ENCODE results near the gene NEUROD4.

Gene NEUROD4

GRCh38 chr12:55063291-55063690 lies 43.5 kb downstream of the NEUROD4 start:
- Histone ChIP-seq H3K9me3 (ENCODE audit: insufficient read depth, low read length) (no peaks in the 10 kb centered on the region), H3K4me3 (ENCODE audit: low read length) (no peak overlapping the region), H4K20me1 (ENCODE audit: insufficient read depth, low read length) (no peaks in the 10 kb centered on the region), H3K27me3 (ENCODE audit: low read depth, low read length) (0 out of 2 replicates have a peak, but pooled peaks cover 4% of the 10 kb centered on the region), H3K9ac (ENCODE audit: low read length) (no peak overlapping the region), H3K4me2 (ENCODE audit: low read length) (no peak overlapping the region), H3K4me1 (ENCODE audit: low read length) (peaks cover 22% of the 10 kb centered on the region), H3K36me3 (replicated peaks; ENCODE audit: low read depth, low read length) (no peaks in the 10 kb centered on the region), H2AFZ (ENCODE audit: low read depth, low read length) (no peak overlapping the region), H3K27ac (ENCODE audit: low read length) (no peak overlapping the region), H3K79me2 (ENCODE audit: low read length) (no peaks in the 10 kb centered on the region)
- TF ChIP-seq CTCF (IDR thresholded peaks at IDR 0.05; ENCODE audit: low read depth, low read length) (no peak), EZH2phosphoT487 (IDR thresholded peaks at IDR 0.05; ENCODE audit: low read depth) (no peak)

GRCh38 chr12:55065535-55065934 lies 45.8 kb downstream of the NEUROD4 start:
- no peaks in the 10 kb centered on the region for H3K9me3 ChIP-seq (ENCODE audit: insufficient read depth, low read length)
- H3K27ac ChIP-seq (ENCODE audit: low read length) = no peak overlapping the region
- no peak overlapping the region for H3K9ac ChIP-seq (ENCODE audit: low read length)
- no peak overlapping the region for H3K4me3 ChIP-seq (ENCODE audit: low read length)
- no peak overlapping the region for H3K4me2 ChIP-seq (ENCODE audit: low read length)
- no peaks in the 10 kb centered on the region for H4K20me1 ChIP-seq (ENCODE audit: insufficient read depth, low read length)
- H3K36me3 ChIP-seq (replicated peaks; ENCODE audit: low read depth, low read length) = no peaks in the 10 kb centered on the region
- no peak overlapping the region for H2AFZ ChIP-seq (ENCODE audit: low read depth, low read length)
- no peak for TF ChIP-seq CTCF (IDR thresholded peaks at IDR 0.05; ENCODE audit: low read depth, low read length)
- TF ChIP-seq EZH2phosphoT487 (IDR thresholded peaks at IDR 0.05; ENCODE audit: low read depth) = no peak
- peaks cover 11% of the 10 kb centered on the region for H3K4me1 ChIP-seq (ENCODE audit: low read length)
- no peaks in the 10 kb centered on the region for H3K27me3 ChIP-seq (ENCODE audit: low read depth, low read length)
- H3K79me2 ChIP-seq (ENCODE audit: low read length) = no peaks in the 10 kb centered on the region

GRCh38 chr12:55067701-55068100 lies 47.9 kb downstream of the NEUROD4 start:
- no peaks in the 10 kb centered on the region for H3K79me2 ChIP-seq (ENCODE audit: low read length)
- no peaks in the 10 kb centered on the region for H3K27me3 ChIP-seq (ENCODE audit: low read depth, low read length)
- H2AFZ ChIP-seq (ENCODE audit: low read depth, low read length) = no peak overlapping the region
- H3K36me3 ChIP-seq (replicated peaks; ENCODE audit: low read depth, low read length) = no peaks in the 10 kb centered on the region
- no peak overlapping the region for H3K9ac ChIP-seq (ENCODE audit: low read length)
- TF ChIP-seq CTCF (IDR thresholded peaks at IDR 0.05; ENCODE audit: low read depth, low read length) (no peak), EZH2phosphoT487 (IDR thresholded peaks at IDR 0.05; ENCODE audit: low read depth) (no peak)
- no peak overlapping the region for H3K4me2 ChIP-seq (ENCODE audit: low read length)
- no peaks in the 10 kb centered on the region for H3K4me1 ChIP-seq (ENCODE audit: low read length)
- no peak overlapping the region for H3K27ac ChIP-seq (ENCODE audit: low read length)
- no peak overlapping the region for H3K4me3 ChIP-seq (ENCODE audit: low read length)
- H4K20me1 ChIP-seq (ENCODE audit: insufficient read depth, low read length) = no peaks in the 10 kb centered on the region
- no peaks in the 10 kb centered on the region for H3K9me3 ChIP-seq (ENCODE audit: insufficient read depth, low read length)

GRCh38 chr12:55068416-55069010 lies 48.7 kb downstream of the NEUROD4 start:
- no peaks in the 10 kb centered on the region for H3K27me3 ChIP-seq (ENCODE audit: low read depth, low read length)
- no peak overlapping the region for H3K4me3 ChIP-seq (ENCODE audit: low read length)
- no peak overlapping the region; the same call in 1 of the 2 replicates for H2AFZ ChIP-seq (ENCODE audit: low read depth, low read length)
- no peaks in the 10 kb centered on the region for H3K9me3 ChIP-seq (ENCODE audit: insufficient read depth, low read length)
- no peak overlapping the region for H3K27ac ChIP-seq (ENCODE audit: low read length)
- no peaks in the 10 kb centered on the region for H3K79me2 ChIP-seq (ENCODE audit: low read length)
- no peaks in the 10 kb centered on the region for H3K4me1 ChIP-seq (ENCODE audit: low read length)
- H3K4me2 ChIP-seq (ENCODE audit: low read length) = no peak overlapping the region
- H3K36me3 ChIP-seq (replicated peaks; ENCODE audit: low read depth, low read length) = no peaks in the 10 kb centered on the region
- no peak overlapping the region for H3K9ac ChIP-seq (ENCODE audit: low read length)
- TF ChIP-seq CTCF (IDR thresholded peaks at IDR 0.05; ENCODE audit: low read depth, low read length) (peak; percentile 69), EZH2phosphoT487 (IDR thresholded peaks at IDR 0.05; ENCODE audit: low read depth) (no peak)
- no peaks in the 10 kb centered on the region for H4K20me1 ChIP-seq (ENCODE audit: insufficient read depth, low read length)
